OCI-LY3 (cell line): ENCODE data around the gene GK.

Source experiments
- EZH2phosphoT487 ChIP-seq: fragments of 200-600 bp; shearing (Covaris generic); IDR thresholded peaks from 2 replicates; pipeline ENCODE4 v1.6.1; 2018; ENCODE audit warnings: antibody characterized with exemption, mixed run types, low read depth
- TF ChIP-seq, protein P1 (sequence below): fragments of 200-600, 300-600 bp; sonication (generic); IDR thresholded peaks from 2 replicates; pipeline ENCODE4 v1.5.1; 2014; ENCODE audit warnings: antibody characterized with exemption, low read length, low read depth

DNA sequence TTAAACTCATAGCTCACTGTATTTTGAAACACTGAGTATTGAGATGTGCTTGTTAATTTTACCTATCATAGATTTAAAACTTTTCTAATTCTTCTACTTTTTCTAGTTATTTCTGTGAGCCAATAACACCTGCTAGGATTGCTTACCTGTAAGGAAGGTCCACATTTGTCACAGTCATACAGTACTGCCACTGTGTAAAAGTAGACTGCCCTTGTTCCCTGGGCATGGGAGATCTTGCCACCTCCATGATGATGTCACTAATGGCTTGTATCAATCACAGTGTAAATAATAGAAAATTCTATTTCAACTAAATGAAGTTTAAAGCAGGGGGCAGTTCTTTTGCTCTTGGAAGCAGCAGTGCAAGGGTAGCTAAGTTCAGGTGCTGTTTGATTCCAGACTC is 35.9 kb downstream of the GK start:
- TF ChIP-seq, protein P1, sequence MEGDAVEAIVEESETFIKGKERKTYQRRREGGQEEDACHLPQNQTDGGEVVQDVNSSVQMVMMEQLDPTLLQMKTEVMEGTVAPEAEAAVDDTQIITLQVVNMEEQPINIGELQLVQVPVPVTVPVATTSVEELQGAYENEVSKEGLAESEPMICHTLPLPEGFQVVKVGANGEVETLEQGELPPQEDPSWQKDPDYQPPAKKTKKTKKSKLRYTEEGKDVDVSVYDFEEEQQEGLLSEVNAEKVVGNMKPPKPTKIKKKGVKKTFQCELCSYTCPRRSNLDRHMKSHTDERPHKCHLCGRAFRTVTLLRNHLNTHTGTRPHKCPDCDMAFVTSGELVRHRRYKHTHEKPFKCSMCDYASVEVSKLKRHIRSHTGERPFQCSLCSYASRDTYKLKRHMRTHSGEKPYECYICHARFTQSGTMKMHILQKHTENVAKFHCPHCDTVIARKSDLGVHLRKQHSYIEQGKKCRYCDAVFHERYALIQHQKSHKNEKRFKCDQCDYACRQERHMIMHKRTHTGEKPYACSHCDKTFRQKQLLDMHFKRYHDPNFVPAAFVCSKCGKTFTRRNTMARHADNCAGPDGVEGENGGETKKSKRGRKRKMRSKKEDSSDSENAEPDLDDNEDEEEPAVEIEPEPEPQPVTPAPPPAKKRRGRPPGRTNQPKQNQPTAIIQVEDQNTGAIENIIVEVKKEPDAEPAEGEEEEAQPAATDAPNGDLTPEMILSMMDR, result no peak
- no peak for TF ChIP-seq EZH2phosphoT487
